GM21360 (cell line): ENCODE data around the gene ENDOU.

ENCODE experiments used
- ATAC-seq: cut with Tn5 transposase; IDR thresholded peaks from one replicate; pipeline ENCODE4 v1.9.1; 2021; ENCODE audit warnings: mild to moderate bottlenecking, moderate library complexity; ENCODE audit not compliant: unreplicated experiment

The ENDOU gene

GRCh38 chr12:47722941-47723631, 2.2 kb downstream of the ENDOU start:
- ATAC-seq, result no peak

- no peak for ATAC-seq
These were observed 3.0 kb downstream of the ENDOU start for GRCh38 chr12:47722136-47722834.

- ATAC-seq, result no peak
These were observed 3.8 kb downstream of the ENDOU start for GRCh38 chr12:47721431-47721973.

- ATAC-seq, result no peak
These were observed 6.8 kb downstream of the ENDOU start for GRCh38 chr12:47718531-47718930.

- peak; percentile 47 for ATAC-seq
These were observed 7.7 kb downstream of the ENDOU start for GRCh38 chr12:47717443-47718193.

GRCh38 chr12:47717046-47717442, 8.2 kb downstream of the ENDOU start:
- ATAC-seq, result no peak

- no peak for ATAC-seq
These were observed 9.3 kb downstream of the ENDOU start for GRCh38 chr12:47715877-47716548.

- ATAC-seq, result peak; percentile 58
These were observed 9.9 kb downstream of the ENDOU start for GRCh38 chr12:47715393-47715876.

GRCh38 chr12:47714826-47715386, 10.4 kb downstream of the ENDOU start:
- ATAC-seq, result peak; percentile 20

GRCh38 chr12:47712171-47712570, 13.1 kb downstream of the ENDOU start:
- no peak for ATAC-seq

- ATAC-seq, result no peak
These were observed 13.8 kb downstream of the ENDOU start for GRCh38 chr12:47711448-47711847.

- no peak for ATAC-seq
These were observed 15.0 kb downstream of the ENDOU start for GRCh38 chr12:47710278-47710677.

GRCh38 chr12:47709671-47710070, 15.6 kb downstream of the ENDOU start:
- ATAC-seq, result no peak

GRCh38 chr12:47709237-47709636, 16.1 kb downstream of the ENDOU start:
- ATAC-seq, result no peak

- ATAC-seq, result no peak
These were observed 17.3 kb downstream of the ENDOU start for GRCh38 chr12:47707905-47708543.

- no peak for ATAC-seq
These were observed 17.9 kb downstream of the ENDOU start for GRCh38 chr12:47707355-47707754.

- peak; percentile 77 for ATAC-seq
These were observed 19.5 kb downstream of the ENDOU start, which contains the start of gene RPAP3 for GRCh38 chr12:47705566-47706425. RPAP3 (minus strand) TSS chr12:47706030; CDS start chr12:47702840, 3,190 bp downstream.

GRCh38 chr12:47705229-47705565, 20.1 kb downstream of the ENDOU start:
- ATAC-seq, result no peak

- ATAC-seq, result no peak
These were observed 20.6 kb downstream of the ENDOU start for GRCh38 chr12:47704719-47705118.
